ENCODE data around the gene AJUBA.
A peak's percentile ranks its signal among the peaks of the same experiment; 100 is the strongest.

Gene AJUBA

DNA sequence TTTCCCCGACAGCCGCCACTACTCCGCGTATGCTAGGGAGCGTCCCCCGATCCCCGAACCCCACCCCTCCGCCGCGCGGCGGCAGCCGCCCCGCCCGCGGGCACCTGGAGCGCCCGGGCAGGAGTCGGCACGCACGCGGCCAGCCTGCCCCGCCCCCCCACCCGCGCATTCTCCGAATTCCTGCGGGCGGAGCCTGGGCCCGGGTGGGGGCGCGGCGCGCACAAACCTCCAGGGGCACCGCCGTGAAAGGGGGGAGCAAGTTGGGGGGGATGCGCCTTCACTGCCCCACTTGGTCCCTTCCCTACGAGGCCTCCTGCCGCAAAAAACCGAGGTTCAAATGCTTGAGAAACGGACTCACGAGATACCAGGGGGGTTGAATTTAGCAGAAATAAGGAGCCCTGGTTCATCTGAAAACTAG, 1.7 kb downstream of the AJUBA start:
- Histone ChIP-seq H3K4me3 (ENCODE audit: low read length in 2 of 2) (peak overlapping the region in 1 of 2 donors; percentile 94), H3K27ac (ENCODE audit: low read length) (no peak overlapping the region), H3K27me3 (ENCODE audit: control insufficient read depth in 1 of 2, insufficient read depth in 2 of 2, low read length in 2 of 2) (peaks cover 0 to 10% of the 10 kb centered on the region in 2 donors), H3K9ac (ENCODE audit: low read length in 2 of 2) (no peak overlapping the region), H3K4me1 (ENCODE audit: control insufficient read depth, insufficient read depth, low read length) (peaks cover 53% of the 10 kb centered on the region), H3K9me3 (ENCODE audit: control insufficient read depth in 2 of 2, low read length in 2 of 2) (no peaks in the 10 kb centered on the region), H3K36me3 (ENCODE audit: control insufficient read depth in 2 of 2, insufficient read depth in 2 of 2, low read length in 2 of 2) (no peaks in the 10 kb centered on the region)

DNA sequence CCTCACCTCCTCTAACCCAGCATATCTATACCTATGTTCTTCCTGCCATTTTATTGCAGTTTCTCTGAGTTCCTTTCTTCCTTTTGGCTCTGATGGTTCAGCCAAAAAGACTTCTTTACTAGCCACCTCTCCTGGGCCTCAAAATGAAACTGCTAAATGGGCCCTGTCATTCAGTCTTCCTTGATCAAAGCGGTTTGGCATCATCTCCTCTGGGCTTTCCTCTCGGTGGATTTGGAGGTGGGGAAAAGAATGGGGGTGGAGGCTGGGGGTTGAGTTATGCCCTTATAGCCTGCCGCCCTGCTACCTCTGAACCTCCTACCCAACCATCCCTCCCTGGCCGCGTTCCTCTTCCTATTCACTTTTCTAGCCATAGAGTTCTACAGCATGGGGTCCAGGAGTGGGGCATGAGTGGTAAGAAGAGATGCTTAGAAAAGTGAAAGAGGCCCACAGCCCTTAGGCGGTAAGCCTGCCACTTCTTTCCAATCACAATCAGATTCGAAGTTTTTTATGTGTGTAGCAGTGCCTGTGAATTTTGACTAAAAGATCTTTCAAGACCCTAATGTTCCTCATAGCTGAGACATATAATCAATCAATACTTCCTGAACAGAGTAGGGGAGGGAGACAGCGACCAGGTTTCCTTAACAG, 2.5 kb downstream of the AJUBA start:
- Histone ChIP-seq H3K36me3 (ENCODE audit: control insufficient read depth in 2 of 2, insufficient read depth in 2 of 2, low read length in 2 of 2) (no peaks in the 10 kb centered on the region), H3K27ac (ENCODE audit: low read length) (no peak overlapping the region), H3K9me3 (ENCODE audit: control insufficient read depth in 2 of 2, low read length in 2 of 2) (no peaks in the 10 kb centered on the region), H3K9ac (ENCODE audit: low read length in 2 of 2) (peak overlapping the region in 1 of 2 donors; percentile 22), H3K27me3 (ENCODE audit: control insufficient read depth in 1 of 2, insufficient read depth in 2 of 2, low read length in 2 of 2) (peaks cover 0 to 10% of the 10 kb centered on the region in 2 donors), H3K4me1 (ENCODE audit: control insufficient read depth, insufficient read depth, low read length) (peaks cover 53% of the 10 kb centered on the region), H3K4me3 (ENCODE audit: low read length in 2 of 2) (peak overlapping the region in 1 of 2 donors; percentile 30)

DNA sequence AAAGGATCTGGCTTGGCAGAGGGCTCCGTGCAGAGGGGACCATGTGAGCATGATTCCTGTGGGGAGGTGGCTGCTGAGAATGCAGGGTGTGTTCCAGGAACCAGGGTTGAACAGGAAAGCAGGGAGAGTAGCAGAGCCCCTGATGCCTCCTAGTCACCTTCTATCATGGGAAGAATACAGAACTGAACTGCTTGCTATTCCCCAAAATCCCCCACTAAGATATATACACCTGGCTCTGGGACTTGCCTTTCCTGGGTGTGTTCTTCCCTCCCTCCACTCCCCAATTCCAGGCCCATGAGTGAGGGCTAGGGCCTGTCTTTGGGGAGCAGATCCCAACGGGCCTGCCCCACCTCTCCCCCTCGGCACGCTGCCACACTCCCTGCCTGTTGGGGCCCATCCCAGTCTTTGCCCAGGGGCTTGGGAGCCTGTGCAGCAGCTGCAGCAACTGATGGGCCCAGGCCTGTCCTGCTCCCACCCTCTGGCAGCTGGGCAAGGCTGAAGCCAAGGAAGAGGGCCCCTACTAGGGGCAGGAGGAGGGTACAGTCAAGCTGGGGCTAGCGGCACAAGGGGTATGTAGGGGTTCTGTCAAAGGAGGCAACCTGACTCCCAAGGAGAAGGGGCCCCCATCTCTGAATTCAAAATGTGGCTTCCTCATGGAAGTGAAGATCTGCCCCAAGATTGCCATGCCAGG, 3.2 kb downstream of the AJUBA start:
- H3K4me1 ChIP-seq (ENCODE audit: control insufficient read depth, insufficient read depth, low read length) = peaks cover 56% of the 10 kb centered on the region
- peaks cover 0 to 10% of the 10 kb centered on the region in 2 donors for H3K27me3 ChIP-seq (ENCODE audit: control insufficient read depth in 1 of 2, insufficient read depth in 2 of 2, low read length in 2 of 2)
- no peaks in the 10 kb centered on the region for H3K9me3 ChIP-seq (ENCODE audit: control insufficient read depth in 2 of 2, low read length in 2 of 2)
- no peak overlapping the region for H3K4me3 ChIP-seq (ENCODE audit: low read length in 2 of 2)
- H3K27ac ChIP-seq (ENCODE audit: low read length) = peak overlapping the region; percentile 58
- H3K36me3 ChIP-seq (ENCODE audit: control insufficient read depth in 2 of 2, insufficient read depth in 2 of 2, low read length in 2 of 2) = peaks cover 0 to 4% of the 10 kb centered on the region in 2 donors
- H3K9ac ChIP-seq (ENCODE audit: low read length in 2 of 2) = no peak overlapping the region

DNA sequence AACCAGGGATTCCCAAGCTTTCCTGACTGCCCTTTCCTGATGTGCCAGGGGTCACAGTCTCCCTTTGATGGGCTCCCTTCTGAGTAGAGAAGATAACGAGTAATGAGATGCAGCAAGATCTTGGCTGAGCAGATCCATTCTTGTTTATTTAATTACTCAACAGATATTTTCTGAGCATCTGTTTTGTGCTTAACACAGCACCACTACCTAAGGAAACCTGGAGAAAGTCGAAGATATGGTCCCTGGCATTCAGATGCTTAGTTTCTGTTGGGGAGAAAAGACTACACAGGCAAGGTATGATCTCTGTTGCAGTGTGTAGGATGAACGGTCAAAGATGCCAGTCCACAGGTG, 3.9 kb downstream of the AJUBA start:
- Histone ChIP-seq H3K4me1 (ENCODE audit: control insufficient read depth, insufficient read depth, low read length) (peaks cover 55% of the 10 kb centered on the region), H3K27ac (ENCODE audit: low read length) (peak overlapping the region; percentile 58), H3K4me3 (ENCODE audit: low read length in 2 of 2) (no peak overlapping the region), H3K27me3 (ENCODE audit: control insufficient read depth in 1 of 2, insufficient read depth in 2 of 2, low read length in 2 of 2) (peaks cover 0 to 10% of the 10 kb centered on the region in 2 donors), H3K9ac (ENCODE audit: low read length in 2 of 2) (no peak overlapping the region), H3K36me3 (ENCODE audit: control insufficient read depth in 2 of 2, insufficient read depth in 2 of 2, low read length in 2 of 2) (peaks cover 0 to 4% of the 10 kb centered on the region in 2 donors), H3K9me3 (ENCODE audit: control insufficient read depth in 2 of 2, low read length in 2 of 2) (no peaks in the 10 kb centered on the region)

DNA sequence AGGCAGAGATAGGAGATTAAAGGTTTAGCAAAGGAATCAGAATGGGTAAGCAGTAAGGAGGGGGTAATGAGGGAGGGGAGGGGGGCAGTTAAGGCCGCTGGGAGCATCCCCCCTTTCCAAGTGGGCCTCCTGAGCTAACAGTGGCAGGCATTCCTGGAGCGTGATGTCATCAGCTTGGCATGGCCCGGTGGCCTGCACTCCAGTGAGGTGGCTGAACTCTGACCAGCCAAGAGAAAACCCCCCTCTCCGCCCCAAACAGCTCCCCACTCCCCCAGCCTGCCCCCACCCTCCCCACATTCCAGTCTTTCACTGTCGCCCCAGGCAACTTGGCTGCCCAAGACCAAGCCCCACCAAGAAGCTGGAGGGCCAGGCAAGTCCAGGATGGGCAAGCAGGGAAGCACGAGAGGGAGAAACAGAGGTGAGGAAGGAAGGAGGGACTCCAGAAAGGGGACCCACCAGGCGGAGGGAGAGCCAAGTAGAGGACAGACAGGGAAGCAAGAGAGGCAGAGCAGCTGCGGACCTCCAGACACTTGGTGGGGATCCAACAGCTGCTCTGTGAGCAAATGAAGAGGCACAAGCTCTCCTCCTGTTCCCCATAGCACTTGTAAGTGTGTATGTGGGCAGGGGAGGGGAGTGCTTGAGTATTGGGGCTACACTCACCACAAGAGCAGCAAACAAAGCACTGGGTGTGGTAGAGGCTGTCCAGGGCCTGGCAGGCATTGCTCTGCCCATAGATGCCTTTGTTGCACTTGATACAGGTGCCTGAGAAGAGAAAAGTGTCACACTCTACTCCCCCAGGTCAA, 4.5 kb downstream of the AJUBA start:
- Histone ChIP-seq H3K9me3 (ENCODE audit: control insufficient read depth in 2 of 2, low read length in 2 of 2) (no peaks in the 10 kb centered on the region), H3K4me3 (ENCODE audit: low read length in 2 of 2) (no peak overlapping the region), H3K27me3 (ENCODE audit: control insufficient read depth in 1 of 2, insufficient read depth in 2 of 2, low read length in 2 of 2) (peaks cover 0 to 10% of the 10 kb centered on the region in 2 donors), H3K9ac (ENCODE audit: low read length in 2 of 2) (no peak overlapping the region), H3K4me1 (ENCODE audit: control insufficient read depth, insufficient read depth, low read length) (peaks cover 49% of the 10 kb centered on the region), H3K27ac (ENCODE audit: low read length) (peak overlapping the region; percentile 58), H3K36me3 (ENCODE audit: control insufficient read depth in 2 of 2, insufficient read depth in 2 of 2, low read length in 2 of 2) (peaks cover 0 to 6% of the 10 kb centered on the region in 2 donors)

DNA sequence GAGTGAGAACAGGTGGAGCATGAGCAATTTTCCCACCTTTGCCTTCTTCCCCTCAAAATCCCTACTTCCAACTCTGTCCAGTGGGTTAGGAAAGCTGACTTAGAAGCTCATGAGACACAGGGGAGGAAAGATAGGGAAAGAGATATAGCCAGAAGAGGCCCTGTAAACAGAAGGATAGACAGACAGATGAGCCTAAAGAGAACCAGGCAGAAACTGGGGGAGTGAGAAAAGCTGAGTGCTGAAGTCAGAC, 5.0 kb downstream of the AJUBA start:
- peaks cover 45% of the 10 kb centered on the region for H3K4me1 ChIP-seq (ENCODE audit: control insufficient read depth, insufficient read depth, low read length)
- peaks cover 0 to 6% of the 10 kb centered on the region in 2 donors for H3K36me3 ChIP-seq (ENCODE audit: control insufficient read depth in 2 of 2, insufficient read depth in 2 of 2, low read length in 2 of 2)
- peaks cover 0 to 10% of the 10 kb centered on the region in 2 donors for H3K27me3 ChIP-seq (ENCODE audit: control insufficient read depth in 1 of 2, insufficient read depth in 2 of 2, low read length in 2 of 2)
- H3K9ac ChIP-seq (ENCODE audit: low read length in 2 of 2) = no peak overlapping the region
- H3K4me3 ChIP-seq (ENCODE audit: low read length in 2 of 2) = no peak overlapping the region
- H3K27ac ChIP-seq (ENCODE audit: low read length) = peak overlapping the region; percentile 58
- no peaks in the 10 kb centered on the region for H3K9me3 ChIP-seq (ENCODE audit: control insufficient read depth in 2 of 2, low read length in 2 of 2)

DNA sequence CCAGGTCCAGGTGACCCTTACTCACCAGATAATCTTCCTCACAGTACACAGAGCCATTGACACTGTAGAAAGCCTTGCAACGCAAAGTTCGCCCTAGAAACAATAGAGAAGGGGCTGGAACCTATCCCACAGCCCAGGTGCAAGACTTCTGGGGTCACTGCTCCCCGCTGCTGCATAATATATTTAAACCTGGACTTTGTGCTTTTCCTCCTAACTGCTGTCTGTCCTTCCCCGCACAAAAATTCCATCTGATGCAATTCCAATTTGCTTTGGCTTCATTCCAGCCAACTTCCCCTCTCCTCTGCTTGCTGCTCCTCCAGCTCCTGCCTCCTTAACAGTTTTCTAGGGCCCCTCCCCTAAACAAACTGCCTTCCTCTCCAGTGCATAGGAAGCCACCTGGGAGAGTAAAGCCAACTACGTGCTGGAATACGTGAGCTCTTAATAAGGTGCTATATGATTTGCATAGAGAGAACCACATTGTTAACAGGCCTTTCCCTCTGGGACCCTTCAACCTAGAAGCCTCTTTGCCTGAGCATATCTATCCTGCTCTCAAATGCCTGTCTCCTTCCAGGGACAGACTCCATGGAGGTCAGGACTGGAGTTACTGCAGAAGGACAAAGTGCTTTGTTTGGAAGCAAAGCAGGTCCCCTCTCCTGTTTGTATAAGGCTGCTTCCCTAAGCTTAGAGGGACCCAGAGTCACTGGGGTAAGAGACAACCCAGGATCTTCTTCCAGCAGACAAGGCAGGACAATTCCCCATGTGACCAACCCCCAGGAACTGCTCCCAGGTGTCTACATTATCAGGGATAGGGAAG, 5.5 kb downstream of the AJUBA start:
- peaks cover 42% of the 10 kb centered on the region for H3K4me1 ChIP-seq (ENCODE audit: control insufficient read depth, insufficient read depth, low read length)
- H3K27me3 ChIP-seq (ENCODE audit: control insufficient read depth in 1 of 2, insufficient read depth in 2 of 2, low read length in 2 of 2) = peaks cover 0 to 10% of the 10 kb centered on the region in 2 donors
- no peak overlapping the region for H3K9ac ChIP-seq (ENCODE audit: low read length in 2 of 2)
- peak overlapping the region; percentile 58 for H3K27ac ChIP-seq (ENCODE audit: low read length)
- peaks cover 0 to 10% of the 10 kb centered on the region in 2 donors for H3K36me3 ChIP-seq (ENCODE audit: control insufficient read depth in 2 of 2, insufficient read depth in 2 of 2, low read length in 2 of 2)
- H3K4me3 ChIP-seq (ENCODE audit: low read length in 2 of 2) = no peak overlapping the region
- no peaks in the 10 kb centered on the region for H3K9me3 ChIP-seq (ENCODE audit: control insufficient read depth in 2 of 2, low read length in 2 of 2)

DNA sequence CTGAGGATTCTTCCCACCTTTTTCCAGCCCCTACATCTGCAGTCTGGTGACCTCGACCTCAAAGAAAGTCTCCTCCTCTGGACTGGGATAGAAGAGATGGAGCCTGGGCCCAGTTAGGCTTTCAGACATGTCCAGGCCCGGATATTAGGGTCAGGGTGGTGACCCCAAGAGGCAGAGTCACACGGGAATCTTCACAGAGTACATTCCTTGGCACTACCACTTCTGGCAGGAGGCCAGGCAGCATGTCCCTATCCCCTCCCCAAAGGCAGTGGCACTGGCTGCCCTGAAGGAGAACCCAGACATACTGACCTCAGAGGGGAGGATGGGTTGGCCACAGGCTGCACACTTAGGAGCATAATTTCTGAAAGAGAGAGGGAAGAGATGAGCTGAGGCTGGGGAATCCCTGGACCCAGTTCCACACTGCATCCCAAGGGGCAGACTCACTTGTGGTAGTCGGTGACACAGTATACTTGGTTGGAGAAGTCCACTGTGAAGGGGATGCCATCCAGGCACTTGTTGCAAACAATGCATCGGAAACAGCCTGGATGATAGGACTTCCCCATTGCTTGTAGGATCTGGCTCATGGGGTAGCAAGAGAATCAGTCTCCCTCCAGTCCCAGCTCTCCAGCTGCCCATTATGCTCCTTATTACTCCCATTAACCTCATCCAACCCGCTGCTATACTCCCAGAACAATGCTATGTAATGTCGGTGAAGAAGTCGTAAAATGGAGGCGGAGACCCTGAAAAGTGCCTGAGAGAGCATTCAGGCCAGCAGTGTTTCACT, 7.6 kb downstream of the AJUBA start:
- peaks cover 0 to 10% of the 10 kb centered on the region in 2 donors for H3K36me3 ChIP-seq (ENCODE audit: control insufficient read depth in 2 of 2, insufficient read depth in 2 of 2, low read length in 2 of 2)
- no peak overlapping the region for H3K9ac ChIP-seq (ENCODE audit: low read length in 2 of 2)
- no peaks in the 10 kb centered on the region for H3K27me3 ChIP-seq (ENCODE audit: control insufficient read depth in 1 of 2, insufficient read depth in 2 of 2, low read length in 2 of 2)
- no peak overlapping the region for H3K4me3 ChIP-seq (ENCODE audit: low read length in 2 of 2)
- H3K4me1 ChIP-seq (ENCODE audit: control insufficient read depth, insufficient read depth, low read length) = peaks cover 28% of the 10 kb centered on the region
- H3K9me3 ChIP-seq (ENCODE audit: control insufficient read depth in 2 of 2, low read length in 2 of 2) = no peaks in the 10 kb centered on the region
- H3K27ac ChIP-seq (ENCODE audit: low read length) = no peak overlapping the region

DNA sequence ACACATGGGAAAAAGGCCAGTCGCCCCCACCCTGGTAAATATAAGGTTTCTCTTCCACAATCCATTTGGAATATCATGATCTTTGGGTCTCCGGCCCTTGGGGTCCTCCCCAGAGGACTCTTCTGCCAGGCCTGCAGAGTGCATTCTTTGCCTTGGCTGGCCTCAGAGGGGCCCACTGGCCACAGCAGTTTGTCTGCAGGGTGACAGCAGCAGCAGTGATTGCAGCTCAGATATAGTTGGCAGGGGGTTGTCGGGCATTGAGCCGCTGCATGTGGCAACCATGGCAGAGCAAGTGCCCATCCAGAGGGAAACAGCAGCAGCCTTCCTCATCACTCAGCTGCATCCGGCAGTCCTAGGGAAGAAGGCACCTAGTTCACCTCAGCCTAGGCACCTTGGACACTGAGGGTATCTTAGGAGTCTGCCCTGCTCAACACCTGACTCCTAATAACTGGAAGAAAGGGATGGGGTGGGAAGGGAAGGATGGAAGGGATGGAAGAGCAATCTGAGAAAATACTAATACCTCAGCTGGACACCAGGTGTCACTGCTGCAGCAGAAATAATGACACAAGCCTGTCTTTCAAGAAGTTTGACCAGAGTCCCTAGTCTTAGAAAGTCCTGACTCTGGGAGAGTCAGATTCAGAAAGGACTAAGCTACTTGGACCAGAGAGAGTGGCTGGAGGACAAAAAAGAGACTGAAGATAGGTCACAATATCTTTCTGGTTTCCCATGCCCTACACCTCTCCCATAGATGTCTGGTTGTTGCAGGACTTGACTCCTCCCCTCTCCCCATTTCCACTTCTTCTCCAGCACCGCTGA, 8.9 kb downstream of the AJUBA start:
- Histone ChIP-seq H3K27ac (ENCODE audit: low read length) (no peak overlapping the region), H3K36me3 (ENCODE audit: control insufficient read depth in 2 of 2, insufficient read depth in 2 of 2, low read length in 2 of 2) (peaks cover 0 to 10% of the 10 kb centered on the region in 2 donors)

More for the DNA sequence above, 8.9 kb downstream of the AJUBA start:
- H3K27me3 ChIP-seq (ENCODE audit: control insufficient read depth in 1 of 2, insufficient read depth in 2 of 2, low read length in 2 of 2) = no peaks in the 10 kb centered on the region
- no peaks in the 10 kb centered on the region for H3K9me3 ChIP-seq (ENCODE audit: control insufficient read depth in 2 of 2, low read length in 2 of 2)
- H3K4me1 ChIP-seq (ENCODE audit: control insufficient read depth, insufficient read depth, low read length) = peaks cover 22% of the 10 kb centered on the region
- no peak overlapping the region for H3K4me3 ChIP-seq (ENCODE audit: low read length in 2 of 2)
- H3K9ac ChIP-seq (ENCODE audit: low read length in 2 of 2) = no peak overlapping the region

Measured in stomach smooth muscle (tissue), 2 donors.